Esophagus (tissue), 2 donors: ENCODE data around the gene USP5. TPM values are rescaled to one million over a fixed set of nuclear protein-coding genes. Genes with fewer than 3 reads are reported as not detected.
A peak's percentile ranks its signal among the peaks of the same experiment; 100 is the strongest.
"Not testable (repeated sequence)": the region's sequence is repeated elsewhere in the genome, so short reads cannot be mapped to it uniquely, and the experiment has no call there.

Experiments
- H3K27ac ChIP-seq, 2 donors: one replicate each; pipeline ENCODE4 v1.5.1; 2013; ENCODE audit warnings: low read depth in 2 of 2, mild to moderate bottlenecking in 2 of 2, inconsistent platforms in 1 of 2, low read length in 1 of 2, moderate library complexity in 1 of 2
- H3K27me3 ChIP-seq, 2 donors: one replicate each; pipeline ENCODE4 v1.6.1; 2013; ENCODE audit warnings: low read length in 2 of 2, control low read depth in 1 of 2, mild to moderate bottlenecking in 1 of 2; ENCODE audit not compliant: insufficient read depth in 2 of 2, control insufficient read depth in 1 of 2
- H3K36me3 ChIP-seq, 2 donors: one replicate each; pipeline ENCODE4 v1.6.1; 2013; ENCODE audit warnings: low read length in 1 of 2; ENCODE audit not compliant: control insufficient read depth in 2 of 2, insufficient read depth in 2 of 2
- H3K4me1 ChIP-seq, 2 donors: one replicate each; pipeline ENCODE4 v1.6.1; 2013; ENCODE audit warnings: low read length in 1 of 2; ENCODE audit not compliant: control insufficient read depth in 2 of 2, insufficient read depth in 2 of 2
- H3K4me3 ChIP-seq, 2 donors: one replicate each; pipeline ENCODE4 v1.5.1; 2013; ENCODE audit warnings: low read length in 2 of 2, mild to moderate bottlenecking in 2 of 2, low read depth in 1 of 2, moderate library complexity in 1 of 2
- H3K9me3 ChIP-seq, 2 donors: one replicate each; pipeline ENCODE4 v1.6.1; 2013; ENCODE audit warnings: mild to moderate bottlenecking in 2 of 2, low read depth in 1 of 2, low read length in 1 of 2, moderate library complexity in 1 of 2; ENCODE audit not compliant: control insufficient read depth in 2 of 2, insufficient read depth in 1 of 2
- WGBS, 2 donors: extraction: QIAGEN DNeasy Blood & Tissue Kit; methylation state at CpG; one replicate each; pipeline ENCODE4 v1.1.7; 2013; 5-methylcytosine and 5-hydroxymethylcytosine counted together
- polyA plus RNA-seq, 2 donors: library from polyadenylated mRNA; stranded (reverse); fragments of 200-250 nt; gene quantifications; one replicate each; pipeline ENCODE4 v1.2.3, GENCODE V29; 2013
- donor health status: healthy with polysubstance abuse.
- donor health status: Bipolar disorder and iron deficiency.

USP5 gene
- polyA plus RNA-seq, 2 donors, result 21.4 to 40.7 TPM

DNA sequence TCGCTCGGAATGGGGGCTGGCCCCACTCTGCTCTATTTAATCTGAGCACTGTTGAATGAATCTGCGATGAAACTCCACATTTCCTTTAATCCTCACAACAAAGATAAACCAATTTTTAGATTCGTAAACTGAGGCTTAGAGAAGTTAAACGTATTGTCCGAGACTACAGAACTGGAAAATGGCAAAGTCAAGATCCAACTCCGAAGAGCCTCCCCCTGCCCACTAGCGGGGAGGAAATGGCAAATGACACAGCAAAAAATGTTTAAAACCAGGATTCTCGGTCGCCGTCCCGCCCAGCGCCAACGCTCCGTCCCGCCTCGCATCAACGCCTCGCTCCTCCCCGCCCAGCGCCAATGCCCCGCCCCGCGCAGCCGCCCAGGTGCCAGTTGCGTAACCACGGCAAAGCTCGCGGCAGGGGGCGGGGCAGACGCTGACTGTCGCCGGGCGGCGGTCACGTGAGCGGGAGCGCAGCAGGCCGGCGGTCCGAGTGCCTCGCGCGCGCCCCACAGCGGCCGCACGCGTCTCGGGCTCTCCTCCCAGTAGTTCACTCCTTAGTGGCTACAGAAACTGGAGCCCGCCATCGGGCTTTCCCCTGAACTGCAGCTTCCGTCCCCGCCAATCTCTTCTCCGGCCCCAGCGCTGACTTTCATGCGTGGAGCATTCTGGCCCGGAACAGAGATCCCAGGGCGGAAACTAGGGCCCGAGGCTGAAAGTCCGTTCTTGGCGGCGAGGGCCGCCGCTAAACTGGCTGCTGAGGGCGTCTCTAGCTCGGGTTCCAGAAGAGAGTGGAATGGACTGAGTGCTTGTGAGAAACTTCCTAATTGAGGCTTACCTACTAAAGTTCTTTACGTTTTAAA lies 39.1 kb downstream of the USP5 start:
- peak overlapping the region; percentile 94 for H3K27ac ChIP-seq
- H3K4me3 ChIP-seq, result peak overlapping the region; percentile 45 to 47
- H3K9me3 ChIP-seq, result no peaks in the 10 kb centered on the region
- H3K27me3 ChIP-seq, result no peaks in the 10 kb centered on the region
- peaks cover 0 to 2% of the 10 kb centered on the region in 2 donors for H3K4me1 ChIP-seq
- WGBS, 2 donors, result 1% methylated on average over 52 to 68 of the region's 68 CpGs
- H3K36me3 ChIP-seq, result no peaks in the 10 kb centered on the region

DNA sequence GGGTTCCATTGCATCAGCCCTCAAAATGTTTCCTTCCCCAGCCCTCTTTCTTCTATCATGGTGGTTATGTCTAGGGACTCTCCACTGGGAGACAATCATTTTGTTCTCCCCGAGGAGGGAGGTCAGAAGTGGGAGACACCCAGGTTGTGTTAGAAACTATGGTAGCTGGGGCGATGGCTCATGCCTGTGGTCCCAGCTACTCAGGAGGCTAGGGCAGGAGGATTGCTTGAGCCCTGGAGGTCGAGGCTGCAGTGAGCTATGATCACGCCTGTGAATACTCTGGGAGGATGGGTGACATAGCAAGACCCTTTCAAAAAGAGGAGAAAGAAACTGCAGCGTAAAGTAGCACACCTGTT lies 39.7 kb downstream of the USP5 start:
- Histone ChIP-seq H3K4me1 (peaks cover 0 to 2% of the 10 kb centered on the region in 2 donors), H3K9me3 (no peaks in the 10 kb centered on the region), H3K27me3 (no peaks in the 10 kb centered on the region), H3K27ac (peak overlapping the region; percentile 94), H3K4me3 (peak overlapping the region; percentile 45 to 47), H3K36me3 (no peaks in the 10 kb centered on the region)
- WGBS, 2 donors, result 71 to 80% methylated on average over 5 of the region's 5 CpGs

DNA sequence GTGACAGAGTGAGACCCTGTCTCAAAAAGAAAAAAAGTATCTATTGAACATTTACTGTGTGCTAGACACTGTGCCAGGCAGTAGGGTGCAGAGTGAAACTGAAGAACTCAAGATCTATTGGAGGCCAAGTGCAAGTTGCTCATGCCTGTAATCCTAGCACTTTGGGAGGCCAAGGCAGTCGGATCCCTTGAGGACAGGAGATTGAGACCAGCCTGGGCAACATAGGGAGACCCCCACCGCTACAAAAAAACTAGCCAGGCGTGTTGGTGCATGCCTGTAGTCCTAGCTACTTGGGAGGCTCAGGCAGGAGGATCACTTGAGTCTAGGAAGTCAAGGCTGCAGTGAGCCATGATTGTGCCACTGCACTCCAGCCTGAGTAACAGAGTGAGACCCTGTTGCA lies 40.7 kb downstream of the USP5 start:
- WGBS, 2 donors, result 91 to 94% methylated on average over 3 of the region's 3 CpGs
- H3K4me1 ChIP-seq, H3K27ac ChIP-seq, H3K9me3 ChIP-seq, H3K27me3 ChIP-seq, H3K4me3 ChIP-seq, H3K36me3 ChIP-seq: not testable (repeated sequence)

DNA sequence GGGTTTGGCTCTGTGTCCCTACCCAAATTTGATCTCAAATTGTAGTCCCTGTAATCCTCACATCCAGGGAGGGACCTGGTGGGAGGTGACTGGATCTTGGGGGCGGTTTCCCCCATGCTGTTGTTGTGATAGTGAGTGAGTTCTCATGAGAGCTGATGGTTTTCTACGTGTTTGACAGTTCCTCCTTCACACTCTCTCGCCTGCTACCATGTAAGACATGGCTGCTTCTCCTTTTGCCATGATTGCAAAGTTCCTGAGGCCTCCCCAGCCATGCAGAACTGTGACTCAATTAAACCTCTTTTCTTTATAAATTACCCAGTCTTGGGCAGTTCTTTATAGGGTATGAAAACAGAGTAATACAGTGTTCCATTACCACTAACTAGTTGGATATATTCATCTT lies 42.4 kb downstream of the USP5 start:
- H3K36me3 ChIP-seq, result no peaks in the 10 kb centered on the region
- H3K27ac ChIP-seq, result no peak overlapping the region
- peaks cover 0 to 2% of the 10 kb centered on the region in 2 donors for H3K4me1 ChIP-seq
- no peak overlapping the region for H3K4me3 ChIP-seq
- WGBS, 2 donors, result 89 to 90% methylated on average over 3 of the region's 3 CpGs
- H3K9me3 ChIP-seq, result no peaks in the 10 kb centered on the region
- no peaks in the 10 kb centered on the region for H3K27me3 ChIP-seq

DNA sequence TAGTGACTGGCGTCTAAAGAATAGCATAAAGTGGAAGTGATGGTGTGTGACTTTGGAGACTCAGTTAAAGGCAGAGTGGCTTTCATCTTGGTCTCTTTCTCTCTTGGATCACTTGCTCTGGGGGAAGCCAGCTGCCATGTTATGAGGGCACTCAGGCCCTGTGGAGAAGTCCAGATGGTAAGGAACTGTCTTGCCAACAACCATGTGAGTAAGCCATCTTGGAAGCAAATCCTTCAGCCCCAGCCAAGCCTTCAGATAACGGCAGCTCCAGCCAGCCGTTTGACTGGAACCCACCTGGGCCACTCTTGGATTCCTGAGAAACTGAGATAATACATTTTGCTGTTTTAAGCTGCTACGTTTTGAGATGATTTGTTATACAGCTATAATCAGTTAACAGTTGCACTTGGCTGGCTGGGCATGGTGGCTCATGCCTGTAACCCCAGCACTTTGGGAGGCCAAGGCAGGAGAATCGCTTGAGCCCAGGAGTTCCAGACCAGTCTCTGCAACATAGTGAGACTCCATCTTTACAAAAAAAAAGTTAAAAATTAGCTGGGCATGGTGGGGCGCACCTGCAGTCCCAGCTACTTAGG lies 45.0 kb downstream of the USP5 start:
- WGBS, 2 donors, result 80 to 81% methylated on average over 6 of the region's 6 CpGs
- H3K27ac ChIP-seq, result no peak overlapping the region
- H3K9me3 ChIP-seq, result no peaks in the 10 kb centered on the region
- no peak overlapping the region for H3K4me3 ChIP-seq
- H3K27me3 ChIP-seq, result no peaks in the 10 kb centered on the region
- H3K4me1 ChIP-seq, result no peaks in the 10 kb centered on the region
- no peaks in the 10 kb centered on the region for H3K36me3 ChIP-seq

DNA sequence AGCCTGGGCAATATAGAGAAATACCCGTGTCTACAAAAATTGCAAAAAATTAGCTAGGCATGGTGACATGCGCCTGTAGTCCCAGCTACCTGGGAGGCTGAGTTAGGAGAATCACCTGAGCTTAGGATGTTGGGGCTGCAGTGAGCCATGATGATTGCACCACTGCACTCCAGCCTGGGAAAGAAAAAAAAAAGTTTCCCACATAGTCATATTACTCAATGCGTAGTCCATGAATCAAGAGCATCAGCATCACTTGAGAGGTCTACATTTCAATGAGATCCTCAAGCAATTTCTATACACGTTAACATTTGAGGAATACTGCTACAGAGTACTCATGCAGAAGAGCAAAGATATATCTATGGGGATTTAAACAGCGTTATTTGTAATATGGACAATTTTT lies 47.5 kb downstream of the USP5 start:
- 71 to 82% methylated on average over 5 of the region's 5 CpGs for WGBS, 2 donors
- Histone ChIP-seq H3K36me3 (no peaks in the 10 kb centered on the region), H3K4me1 (no peaks in the 10 kb centered on the region), H3K4me3 (no peak overlapping the region), H3K9me3 (no peaks in the 10 kb centered on the region), H3K27me3 (no peaks in the 10 kb centered on the region), H3K27ac (no peak overlapping the region)

DNA sequence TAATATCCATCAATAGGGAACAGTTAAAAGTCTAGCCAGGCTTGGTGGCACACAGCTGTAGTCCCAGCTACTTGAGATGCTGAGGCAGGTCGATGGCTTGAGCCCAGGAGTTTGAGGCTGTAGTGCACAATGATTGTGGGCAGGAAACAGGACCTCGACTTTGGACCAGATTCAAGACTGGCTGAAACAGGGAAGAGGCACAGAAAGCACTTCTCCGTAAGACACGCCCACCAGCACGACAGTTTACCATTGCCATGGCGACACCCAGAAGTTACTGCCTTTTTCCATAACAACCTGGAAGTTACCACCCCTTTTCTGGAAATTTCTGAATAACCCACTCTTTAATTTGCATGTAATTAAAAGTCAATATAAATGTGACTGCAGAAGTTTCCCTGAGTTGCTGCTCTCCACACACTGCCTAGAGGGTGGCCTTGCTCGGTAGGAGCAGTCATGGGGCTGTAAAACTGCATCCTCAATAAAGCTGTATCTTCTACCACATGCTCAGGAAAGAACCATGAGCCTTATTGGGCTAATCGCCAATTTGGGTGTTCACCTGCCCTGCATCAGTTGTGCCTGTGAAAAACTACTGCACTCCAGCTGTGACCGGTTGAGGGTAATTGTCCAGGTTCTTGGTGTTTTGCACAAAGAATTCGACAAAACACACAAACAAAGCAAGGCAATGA lies 48.0 kb downstream of the USP5 start:
- Histone ChIP-seq H3K36me3 (no peaks in the 10 kb centered on the region), H3K27ac (no peak overlapping the region), H3K4me1 (no peaks in the 10 kb centered on the region), H3K9me3 (no peaks in the 10 kb centered on the region), H3K4me3 (no peak overlapping the region), H3K27me3 (no peaks in the 10 kb centered on the region)
- WGBS, 2 donors, result 39 to 50% methylated on average over 10 of the region's 10 CpGs

DNA sequence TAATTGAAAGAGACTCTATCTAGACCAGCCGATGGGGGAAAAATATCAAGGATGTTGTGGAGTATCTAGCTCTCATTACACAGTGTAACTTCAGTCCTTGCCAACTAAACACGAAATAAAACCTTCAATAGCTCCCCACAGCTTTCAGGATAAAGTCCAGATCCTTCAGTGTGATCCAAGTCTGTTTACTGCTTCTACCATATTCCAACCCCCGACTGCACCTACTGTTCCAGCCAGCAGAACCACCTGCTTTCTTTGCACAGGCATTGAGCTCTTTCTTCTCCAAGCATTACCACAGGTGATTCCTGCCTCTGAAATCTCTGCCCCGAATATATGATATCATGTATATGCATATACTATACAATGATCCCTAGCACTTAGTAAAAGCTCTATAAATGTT lies 50.5 kb downstream of the USP5 start:
- Histone ChIP-seq H3K27me3 (no peaks in the 10 kb centered on the region), H3K9me3 (no peaks in the 10 kb centered on the region), H3K4me3 (no peak overlapping the region), H3K4me1 (no peaks in the 10 kb centered on the region), H3K27ac (no peak overlapping the region), H3K36me3 (no peaks in the 10 kb centered on the region)
- 77 to 81% methylated on average over 4 of the region's 4 CpGs for WGBS, 2 donors

DNA sequence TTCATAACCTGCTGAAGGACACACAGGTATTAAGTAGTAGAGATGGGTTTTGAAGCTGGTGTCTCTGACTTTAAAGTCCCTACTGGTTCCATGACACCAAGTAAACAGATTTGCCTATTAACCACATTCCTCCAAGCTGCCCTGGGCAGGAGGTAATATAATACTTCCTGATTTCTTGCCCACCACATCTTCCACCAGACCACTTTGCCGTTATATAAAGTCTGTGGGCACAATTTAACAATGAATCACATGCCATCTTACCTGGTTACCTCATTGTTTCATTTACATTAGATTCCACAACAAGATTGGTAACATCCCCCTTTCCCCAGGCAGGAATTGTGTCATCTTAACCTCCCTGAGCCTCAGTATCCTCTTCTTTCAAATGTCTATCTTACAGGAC lies 51.8 kb downstream of the USP5 start:
- Histone ChIP-seq H3K9me3 (no peaks in the 10 kb centered on the region), H3K4me3 (no peak overlapping the region), H3K27ac (no peak overlapping the region), H3K27me3 (no peaks in the 10 kb centered on the region), H3K4me1 (no peaks in the 10 kb centered on the region), H3K36me3 (no peaks in the 10 kb centered on the region)
- WGBS, 2 donors, result 79 to 86% methylated on average over 1 of the region's 1 CpG
